GM12801 (cell line): ENCODE results near the gene MROH9.

Source experiments
- TF ChIP-seq, protein P1 (sequence below): IDR thresholded peaks from one replicate; pipeline ENCODE4 v1.5.1; 2011; ENCODE audit warnings: control low read depth; ENCODE audit not compliant: insufficient read length; ENCODE audit errors: extremely low read depth

Gene MROH9

DNA sequence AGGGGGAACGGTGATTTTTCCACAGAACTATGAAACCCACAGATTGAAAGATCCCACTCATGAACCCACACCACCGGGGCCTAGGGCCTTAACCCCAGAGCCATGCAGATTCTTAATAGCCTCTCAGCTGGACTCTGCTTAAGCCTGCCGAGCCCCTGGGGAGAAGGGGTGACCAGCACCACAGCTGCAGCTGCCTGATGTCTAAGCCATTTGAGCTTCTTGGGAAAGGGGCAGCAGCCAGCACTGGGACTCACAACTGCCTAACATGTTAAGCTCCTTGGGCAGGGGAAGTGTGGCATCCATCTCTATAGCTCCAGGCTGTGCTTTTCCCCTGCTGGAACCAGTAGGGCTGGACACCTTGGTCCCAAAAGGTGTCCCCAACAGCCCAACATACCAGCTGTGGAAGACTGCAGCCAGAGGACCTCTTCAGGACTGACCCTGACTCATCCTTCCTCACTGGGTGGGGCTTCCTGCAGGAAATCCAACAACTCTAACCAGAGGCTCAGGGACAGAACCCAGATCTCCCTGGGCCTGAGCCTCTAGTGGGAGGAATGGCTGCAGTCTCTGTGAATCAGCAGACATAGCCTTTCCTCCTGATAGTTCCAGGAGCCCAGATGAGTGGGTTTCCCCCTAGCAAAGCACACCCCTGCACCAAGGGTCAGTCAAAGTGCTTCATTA lies 120.8 kb downstream of the MROH9 start:
- TF ChIP-seq, protein P1, sequence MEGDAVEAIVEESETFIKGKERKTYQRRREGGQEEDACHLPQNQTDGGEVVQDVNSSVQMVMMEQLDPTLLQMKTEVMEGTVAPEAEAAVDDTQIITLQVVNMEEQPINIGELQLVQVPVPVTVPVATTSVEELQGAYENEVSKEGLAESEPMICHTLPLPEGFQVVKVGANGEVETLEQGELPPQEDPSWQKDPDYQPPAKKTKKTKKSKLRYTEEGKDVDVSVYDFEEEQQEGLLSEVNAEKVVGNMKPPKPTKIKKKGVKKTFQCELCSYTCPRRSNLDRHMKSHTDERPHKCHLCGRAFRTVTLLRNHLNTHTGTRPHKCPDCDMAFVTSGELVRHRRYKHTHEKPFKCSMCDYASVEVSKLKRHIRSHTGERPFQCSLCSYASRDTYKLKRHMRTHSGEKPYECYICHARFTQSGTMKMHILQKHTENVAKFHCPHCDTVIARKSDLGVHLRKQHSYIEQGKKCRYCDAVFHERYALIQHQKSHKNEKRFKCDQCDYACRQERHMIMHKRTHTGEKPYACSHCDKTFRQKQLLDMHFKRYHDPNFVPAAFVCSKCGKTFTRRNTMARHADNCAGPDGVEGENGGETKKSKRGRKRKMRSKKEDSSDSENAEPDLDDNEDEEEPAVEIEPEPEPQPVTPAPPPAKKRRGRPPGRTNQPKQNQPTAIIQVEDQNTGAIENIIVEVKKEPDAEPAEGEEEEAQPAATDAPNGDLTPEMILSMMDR, result no peak

DNA sequence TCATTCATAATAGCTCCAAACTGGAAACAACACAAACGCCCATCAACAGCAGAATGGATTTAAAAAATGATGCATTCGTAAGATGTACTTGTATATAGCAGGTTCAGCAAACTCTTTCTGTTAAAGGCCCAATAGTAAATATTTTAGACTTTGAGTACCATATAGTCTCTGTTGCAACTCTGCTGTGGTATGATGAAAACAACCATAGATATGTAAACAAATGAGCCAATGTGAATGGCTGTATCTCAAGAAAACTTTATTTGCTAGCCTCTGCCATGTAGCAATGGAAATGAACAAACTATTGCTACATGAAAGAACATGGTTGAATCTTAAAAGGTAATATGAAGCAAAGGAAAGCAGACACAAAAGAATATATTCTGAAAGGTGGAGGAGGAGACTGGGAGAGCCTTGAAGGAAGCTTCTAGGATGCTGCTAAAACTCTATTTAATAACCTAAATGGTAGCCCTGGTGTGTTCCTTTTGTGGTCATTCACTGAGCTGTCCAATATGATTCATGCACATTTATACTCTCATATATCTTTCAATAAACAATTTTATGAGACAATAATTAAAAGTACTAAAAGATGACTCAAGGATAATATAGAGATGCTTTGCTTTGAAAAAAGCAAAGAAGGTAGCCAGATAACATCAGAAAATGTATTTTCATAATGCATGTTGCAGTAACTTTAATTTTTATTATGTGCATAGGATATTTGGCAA lies 126.2 kb downstream of the MROH9 start:
- TF ChIP-seq, protein P1, result no peak

- TF ChIP-seq, protein P1, result no peak
These were observed 127.6 kb downstream of the MROH9 start for GRCh38 chr1:171062902-171063301.

- TF ChIP-seq, protein P1, result no peak
These were observed 139.7 kb downstream of the MROH9 start for GRCh38 chr1:171075041-171075440.

DNA sequence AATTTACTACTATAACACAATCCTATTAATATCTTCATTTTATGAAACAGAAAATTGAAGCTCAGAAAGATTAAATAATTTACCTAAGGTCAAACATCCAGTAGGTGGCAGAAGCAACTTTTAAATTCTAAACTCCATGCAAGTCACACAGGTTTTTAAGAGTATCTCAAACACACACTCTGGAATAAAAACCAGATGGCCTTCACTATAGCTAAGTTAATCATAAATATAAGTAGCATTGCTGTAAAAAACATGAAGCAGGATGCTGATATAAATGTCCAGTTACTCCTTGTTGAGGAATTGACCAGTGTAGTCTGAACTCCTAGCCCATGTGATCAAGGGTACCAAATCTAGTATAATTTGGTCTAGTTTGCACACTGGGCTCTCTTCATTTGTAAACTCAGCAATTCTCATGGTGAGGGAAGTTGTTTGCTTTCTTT lies 146.0 kb downstream of the MROH9 start:
- TF ChIP-seq, protein P1, result no peak

DNA sequence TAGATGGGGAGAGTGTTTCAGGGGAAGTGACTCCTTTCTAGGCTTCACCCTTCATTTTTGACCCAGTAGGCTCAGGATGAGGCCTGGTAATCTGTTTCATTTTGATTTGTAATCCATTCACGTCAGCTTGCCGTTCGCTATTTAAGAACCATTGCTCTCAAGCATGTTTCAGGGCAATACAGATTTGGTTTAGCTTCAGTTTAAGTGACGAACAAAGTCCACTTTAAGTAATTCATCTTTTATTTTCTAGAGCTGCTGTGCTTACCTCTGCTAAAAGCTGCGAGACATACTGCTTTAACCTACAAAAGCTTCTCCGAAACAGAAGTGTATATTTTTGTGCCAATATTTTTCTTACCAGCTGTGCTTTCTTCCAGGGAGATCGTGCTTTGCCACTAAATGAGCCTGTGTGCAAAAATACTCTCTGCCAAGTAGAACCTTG lies 146.4 kb downstream of the MROH9 start:
- TF ChIP-seq, protein P1, result no peak

- TF ChIP-seq, protein P1, result no peak
These were observed 147.3 kb downstream of the MROH9 start for GRCh38 chr1:171082606-171083005.
